Measurements from ENCODE around the gene CHST5.

DNA sequence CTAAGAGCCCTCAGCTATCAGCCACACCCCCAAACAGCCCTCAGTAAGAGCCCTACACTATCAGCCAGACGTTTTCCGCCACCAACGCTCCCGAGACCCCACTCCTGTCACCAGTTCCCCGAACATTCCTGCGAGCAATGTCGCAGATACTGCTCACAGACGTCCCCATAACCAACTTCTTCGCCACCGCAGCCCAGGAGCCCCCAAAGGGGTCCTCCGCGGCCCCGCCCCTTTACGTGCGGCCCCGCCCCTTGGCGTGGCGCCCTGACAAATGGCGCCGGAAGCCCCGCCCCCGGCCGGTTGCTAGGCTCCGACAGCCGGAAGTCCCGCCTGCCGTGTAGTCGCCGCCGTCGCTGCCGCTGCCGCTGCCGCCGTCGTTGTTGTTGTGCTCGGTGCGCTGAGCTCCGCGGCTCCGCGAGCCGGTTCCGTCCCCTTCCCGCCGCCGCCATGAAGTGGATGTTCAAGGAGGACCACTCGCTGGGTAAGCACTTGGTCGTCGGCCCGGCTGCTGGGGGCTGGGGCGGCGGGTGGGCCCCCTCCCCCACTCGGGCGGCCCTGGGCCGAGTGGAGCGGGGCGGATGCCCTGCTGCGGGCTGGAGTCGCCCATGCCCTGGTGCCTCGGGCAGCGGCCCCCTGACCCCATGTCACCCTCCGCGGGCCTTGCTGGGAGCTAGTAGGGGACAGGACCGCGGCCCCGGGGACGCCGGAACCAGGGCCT, 30.3 kb upstream of the CHST5 start, which contains the start of gene GABARAPL2:
- TF ChIP-seq, protein P1, sequence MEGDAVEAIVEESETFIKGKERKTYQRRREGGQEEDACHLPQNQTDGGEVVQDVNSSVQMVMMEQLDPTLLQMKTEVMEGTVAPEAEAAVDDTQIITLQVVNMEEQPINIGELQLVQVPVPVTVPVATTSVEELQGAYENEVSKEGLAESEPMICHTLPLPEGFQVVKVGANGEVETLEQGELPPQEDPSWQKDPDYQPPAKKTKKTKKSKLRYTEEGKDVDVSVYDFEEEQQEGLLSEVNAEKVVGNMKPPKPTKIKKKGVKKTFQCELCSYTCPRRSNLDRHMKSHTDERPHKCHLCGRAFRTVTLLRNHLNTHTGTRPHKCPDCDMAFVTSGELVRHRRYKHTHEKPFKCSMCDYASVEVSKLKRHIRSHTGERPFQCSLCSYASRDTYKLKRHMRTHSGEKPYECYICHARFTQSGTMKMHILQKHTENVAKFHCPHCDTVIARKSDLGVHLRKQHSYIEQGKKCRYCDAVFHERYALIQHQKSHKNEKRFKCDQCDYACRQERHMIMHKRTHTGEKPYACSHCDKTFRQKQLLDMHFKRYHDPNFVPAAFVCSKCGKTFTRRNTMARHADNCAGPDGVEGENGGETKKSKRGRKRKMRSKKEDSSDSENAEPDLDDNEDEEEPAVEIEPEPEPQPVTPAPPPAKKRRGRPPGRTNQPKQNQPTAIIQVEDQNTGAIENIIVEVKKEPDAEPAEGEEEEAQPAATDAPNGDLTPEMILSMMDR (IDR thresholded peaks at IDR 0.05), result no peak
- TF ChIP-seq POLR2A (IDR thresholded peaks at IDR 0.05), result peak; percentile 40 to 80

Data from adrenal gland (tissue), 5 donors.